AG20443 (cell line): Measurements from ENCODE around the gene CUX1.
"Not testable (repeated sequence)": the region's sequence is repeated elsewhere in the genome, so short reads cannot be mapped to it uniquely, and the experiment has no call there.

Experiments used
- DNase-seq: peaks from one replicate; pipeline ENCODE4 v3.0.0; 2012; ENCODE audit warnings: low spot score, mixed read lengths

CUX1 gene

GRCh38 chr7:101817471-101818286 is at the start of gene CUX1:
TSS of gene CUX1 (plus strand) at chr7:101817626. CDS start at chr7:101817640, 14 bp downstream.
- DNase-seq, result no peak

- no peak for DNase-seq
These were observed 49.1 kb upstream of the CUX1 start for GRCh38 chr7:101768280-101768679.

GRCh38 chr7:101770466-101770865 is 47.0 kb upstream of the CUX1 start:
- no peak for DNase-seq

GRCh38 chr7:101772508-101773211 is 44.8 kb upstream of the CUX1 start:
- no peak for DNase-seq

- DNase-seq, result no peak
These were observed 42.2 kb upstream of the CUX1 start for GRCh38 chr7:101775181-101775580.

GRCh38 chr7:101778026-101778580 is 39.3 kb upstream of the CUX1 start:
- DNase-seq, result no peak

GRCh38 chr7:101779267-101779666 is 38.2 kb upstream of the CUX1 start:
- DNase-seq, result no peak

GRCh38 chr7:101780281-101780680 is 37.1 kb upstream of the CUX1 start:
- DNase-seq, result no peak

GRCh38 chr7:101781439-101781838 is 36.0 kb upstream of the CUX1 start:
- no peak for DNase-seq

GRCh38 chr7:101782476-101782875 is 35.0 kb upstream of the CUX1 start:
- DNase-seq, result no peak

GRCh38 chr7:101782896-101783295 is 34.5 kb upstream of the CUX1 start:
- DNase-seq, result no peak

GRCh38 chr7:101783381-101784181 is 33.8 kb upstream of the CUX1 start:
- no peak for DNase-seq

GRCh38 chr7:101784292-101785127 is 32.9 kb upstream of the CUX1 start:
- DNase-seq, result peak; percentile 51

- no peak for DNase-seq
These were observed 29.6 kb upstream of the CUX1 start for GRCh38 chr7:101787864-101788263.

- no peak for DNase-seq
These were observed 28.9 kb upstream of the CUX1 start for GRCh38 chr7:101788517-101788916.

- no peak for DNase-seq
These were observed 26.7 kb upstream of the CUX1 start for GRCh38 chr7:101790566-101791293.

- DNase-seq, result peak; percentile 87
These were observed 25.3 kb upstream of the CUX1 start for GRCh38 chr7:101792051-101792681.

- DNase-seq, result not testable (repeated sequence)
These were observed 24.7 kb upstream of the CUX1 start for GRCh38 chr7:101792682-101793071.

- DNase-seq, result no peak
These were observed 22.0 kb upstream of the CUX1 start for GRCh38 chr7:101795461-101795860.

GRCh38 chr7:101798173-101798572 is 19.3 kb upstream of the CUX1 start:
- DNase-seq, result not testable (repeated sequence)
